HG03571 (cell line): ENCODE measurements around the gene RNF19B.
"Not testable (repeated sequence)": the region's sequence is repeated elsewhere in the genome, so short reads cannot be mapped to it uniquely, and the experiment has no call there.

Experiments used
- ATAC-seq: cut with Tn5 transposase; IDR thresholded peaks from one replicate; pipeline ENCODE4 v1.9.1; 2021; ENCODE audit not compliant: unreplicated experiment

Gene RNF19B

GRCh38 chr1:32933742-32934322 lies 30.8 kb downstream of the RNF19B start:
- ATAC-seq: no peak

GRCh38 chr1:32931760-32932159 lies 32.8 kb downstream of the RNF19B start:
- ATAC-seq: no peak

GRCh38 chr1:32929366-32929765 lies 35.2 kb downstream of the RNF19B start:
- no peak for ATAC-seq

DNA sequence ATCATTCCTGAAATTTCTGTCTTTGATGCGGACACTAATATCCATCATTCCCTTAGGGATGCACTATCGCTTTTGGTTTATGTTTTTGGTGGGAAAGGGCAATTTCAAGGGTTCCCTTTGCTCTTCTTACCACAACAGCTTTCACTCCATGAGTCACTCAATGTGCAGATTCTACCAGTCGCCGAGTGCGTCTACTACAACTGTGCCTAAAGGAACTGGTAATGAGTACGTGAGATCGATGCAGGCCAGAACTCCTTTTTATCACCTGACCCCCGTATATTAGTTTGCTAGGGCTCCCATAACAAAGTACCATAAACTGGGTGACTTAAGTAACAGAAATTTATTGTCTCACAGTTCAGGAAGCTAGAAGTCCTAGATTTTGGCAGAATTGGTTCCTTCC lies 35.9 kb downstream of the RNF19B start:
- ATAC-seq: no peak

DNA sequence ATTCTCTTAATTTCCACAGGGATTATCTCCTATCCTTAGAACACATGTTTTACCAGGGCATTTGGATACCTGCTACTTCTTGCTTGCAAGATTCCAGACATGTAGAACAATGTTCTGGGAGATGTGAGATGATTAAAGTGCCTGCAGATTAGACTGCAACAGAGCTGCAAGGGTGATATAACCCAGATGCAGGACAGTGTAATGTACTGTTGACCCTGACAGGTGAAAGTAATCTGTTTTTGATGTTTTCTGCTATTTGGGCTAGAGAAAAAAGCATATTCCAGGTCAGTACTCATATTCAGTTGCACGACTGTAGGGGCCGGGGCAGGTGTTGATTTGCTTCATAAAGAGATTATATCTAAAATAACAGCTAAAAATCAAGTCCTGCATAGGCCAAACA lies 36.3 kb downstream of the RNF19B start:
- no peak for ATAC-seq

GRCh38 chr1:32927441-32927840 lies 37.2 kb downstream of the RNF19B start:
- no peak for ATAC-seq

DNA sequence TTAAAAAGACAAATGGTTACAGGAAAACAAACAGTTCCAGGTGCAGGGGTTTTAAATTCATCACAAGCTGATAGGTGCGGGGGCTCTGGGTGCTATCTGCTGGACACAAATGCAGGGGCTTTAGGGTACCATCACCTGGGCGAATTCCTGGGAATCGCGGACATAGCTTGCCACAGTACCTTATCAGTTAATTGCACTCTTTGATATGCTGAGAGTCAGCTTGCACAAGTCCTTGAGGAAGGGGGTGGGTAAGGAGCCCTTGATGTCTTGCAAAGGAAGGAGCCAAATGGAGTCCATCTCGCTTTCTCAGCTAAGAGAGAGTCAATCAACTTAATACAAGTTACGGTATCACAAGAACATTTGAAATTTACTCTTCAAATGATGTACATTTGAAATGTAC lies 38.0 kb downstream of the RNF19B start:
- no peak for ATAC-seq

GRCh38 chr1:32925403-32926162 lies 39.0 kb downstream of the RNF19B start:
- ATAC-seq: no peak

GRCh38 chr1:32924881-32925344 lies 39.7 kb downstream of the RNF19B start:
- ATAC-seq: no peak

GRCh38 chr1:32920833-32921232 lies 43.8 kb downstream of the RNF19B start:
- no peak for ATAC-seq

DNA sequence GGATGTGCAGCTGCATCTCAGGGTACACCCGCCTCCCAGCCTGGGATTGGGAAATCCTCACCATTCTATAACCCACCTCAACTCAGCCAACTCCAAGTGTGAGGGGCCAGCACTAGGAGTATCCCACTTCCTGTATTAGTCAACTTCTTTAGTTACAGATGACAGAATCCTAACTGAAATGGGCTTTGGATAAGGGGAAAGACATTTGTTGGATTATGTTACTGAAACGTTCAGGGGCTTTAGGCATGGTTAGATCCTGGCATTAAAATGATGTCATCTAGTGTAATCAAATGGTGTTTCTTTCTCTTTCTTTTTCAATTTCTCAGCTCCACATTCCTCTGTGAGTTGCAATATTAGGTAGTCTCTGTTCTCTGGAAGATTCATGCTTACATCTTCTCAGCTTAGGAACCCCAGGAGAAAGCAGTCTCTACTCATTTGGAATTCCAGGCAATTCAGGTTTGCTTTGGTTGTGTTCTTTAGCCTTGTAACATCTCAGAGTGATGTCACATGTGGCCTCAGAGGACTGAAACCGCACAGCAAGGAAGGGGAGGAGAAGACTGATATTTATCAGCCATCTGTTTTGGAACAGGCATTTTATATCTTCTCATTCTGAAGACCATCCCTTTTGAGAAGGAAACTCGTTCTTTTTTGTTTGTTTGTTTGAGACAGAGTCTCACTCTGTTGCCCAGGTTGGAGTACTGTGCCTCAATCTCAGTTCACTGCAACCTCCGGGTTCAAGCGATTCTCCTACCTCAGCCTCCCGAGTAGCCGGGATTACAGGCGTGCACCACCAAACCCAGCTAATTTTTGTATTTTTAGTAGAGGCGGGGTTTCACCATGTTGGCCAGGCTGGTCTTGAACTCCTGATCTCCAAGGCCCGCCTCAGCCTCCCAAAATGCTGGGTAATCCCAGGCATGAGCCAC lies 44.5 kb downstream of the RNF19B start:
- no peak for ATAC-seq

DNA sequence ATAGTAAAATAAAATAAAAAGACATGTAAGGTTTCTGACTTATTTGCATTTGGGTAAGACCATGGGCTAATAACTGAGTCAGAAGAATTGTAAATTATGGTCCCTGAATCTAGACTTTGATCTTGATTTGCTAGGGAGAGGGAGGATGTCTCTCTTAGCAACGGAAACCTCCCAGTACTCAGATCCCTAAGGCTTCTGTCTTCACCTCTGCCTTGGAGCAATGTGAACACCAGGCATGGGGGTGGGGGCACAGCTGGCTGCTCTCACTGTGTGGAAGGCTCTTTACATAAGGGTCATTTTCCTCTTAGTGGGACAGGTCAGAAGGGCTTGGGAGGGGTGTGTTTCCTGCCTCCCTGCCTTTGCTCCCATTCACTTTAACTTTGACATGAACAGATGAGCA lies 46.4 kb downstream of the RNF19B start:
- ATAC-seq: no peak

GRCh38 chr1:32917521-32917920 lies 47.1 kb downstream of the RNF19B start:
- no peak for ATAC-seq

DNA sequence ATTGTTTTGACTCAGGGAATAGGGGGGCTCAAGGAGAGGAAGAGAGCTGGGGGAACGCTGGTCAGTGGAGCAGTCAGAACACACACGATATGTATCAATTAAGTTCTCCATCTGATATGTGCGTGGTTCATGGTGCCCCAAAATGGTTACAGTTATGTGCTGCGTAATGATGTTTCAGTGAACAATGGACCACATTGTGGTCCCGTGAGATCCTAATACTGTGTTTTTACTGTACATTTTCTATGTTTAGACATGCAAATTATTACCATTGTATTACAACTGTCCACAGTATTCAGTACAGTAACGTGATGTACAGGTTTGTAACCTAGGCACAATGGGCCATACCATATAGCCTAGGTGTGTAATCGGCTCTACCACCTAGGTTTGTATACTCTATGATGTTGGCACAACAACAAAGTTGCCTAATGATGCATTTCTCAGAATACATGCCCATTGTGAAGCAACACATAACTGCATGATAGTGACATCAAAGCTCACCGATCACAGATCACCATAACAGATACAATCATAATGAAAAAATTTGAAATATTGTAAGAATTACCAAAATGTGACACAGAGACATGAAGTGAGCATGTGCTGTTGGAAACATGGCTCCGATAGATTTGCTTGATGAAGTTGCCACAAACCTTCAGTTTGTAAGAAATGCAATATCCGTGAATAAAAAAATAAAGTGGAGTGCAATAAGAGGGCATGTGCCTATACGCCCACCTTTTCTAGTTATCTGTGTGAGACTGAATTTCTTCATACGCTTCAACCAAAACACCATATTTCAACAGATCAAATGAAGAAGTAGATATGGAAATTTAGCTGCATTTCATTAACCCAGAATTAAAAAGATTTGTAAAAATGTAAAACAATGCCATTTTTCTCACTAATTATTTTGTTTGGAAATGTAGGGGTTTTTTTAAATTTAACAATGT lies 48.6 kb downstream of the RNF19B start:
- no peak for ATAC-seq

- no peak for ATAC-seq
Measured at GRCh38 chr1:32910319-32910718, 54.3 kb downstream of the RNF19B start.

- ATAC-seq: no peak
Measured at GRCh38 chr1:32907435-32907834, 57.2 kb downstream of the RNF19B start.

- no peak for ATAC-seq
Measured at GRCh38 chr1:32906654-32907053, 58.0 kb downstream of the RNF19B start.

DNA sequence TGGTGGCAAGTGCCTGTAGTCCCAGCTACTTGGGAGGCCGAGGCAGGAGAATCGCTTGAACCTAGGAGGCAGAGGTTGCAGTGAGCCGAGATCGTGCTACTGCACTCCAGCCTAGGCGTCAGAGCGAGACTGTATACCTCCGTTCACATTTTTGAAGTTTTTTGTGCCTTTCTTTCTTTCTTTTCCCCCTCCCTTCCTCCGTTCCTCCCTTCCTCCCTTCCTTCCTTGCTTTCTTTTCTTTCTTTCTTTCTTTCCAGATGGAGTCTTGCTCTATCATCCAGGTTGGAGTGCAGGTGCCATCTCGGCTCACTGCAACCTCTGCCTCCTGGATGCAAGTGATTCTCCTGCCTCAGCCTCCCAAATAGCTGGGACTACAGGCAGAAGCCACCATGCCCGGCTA lies 59.0 kb downstream of the RNF19B start:
- ATAC-seq: not testable (repeated sequence)

DNA sequence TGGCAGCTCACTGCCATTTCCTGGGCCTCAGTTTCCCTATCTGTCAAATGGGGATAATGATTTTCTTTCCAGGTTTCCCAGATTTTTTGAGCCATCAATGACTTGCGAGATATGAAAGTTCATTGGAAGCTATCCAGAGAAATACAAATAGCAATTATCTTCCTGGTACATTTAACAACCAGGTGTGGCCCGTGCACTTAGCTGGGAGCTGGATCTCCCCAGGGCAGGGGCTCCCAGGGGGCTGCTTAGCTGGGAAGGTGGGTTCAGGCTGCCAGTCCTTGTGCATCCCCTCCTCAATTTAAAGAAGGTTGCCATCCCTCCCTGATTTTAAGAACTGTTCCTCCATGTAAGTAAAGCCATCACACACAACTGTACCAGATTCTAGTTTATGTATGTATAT lies 59.8 kb downstream of the RNF19B start:
- ATAC-seq: no peak

DNA sequence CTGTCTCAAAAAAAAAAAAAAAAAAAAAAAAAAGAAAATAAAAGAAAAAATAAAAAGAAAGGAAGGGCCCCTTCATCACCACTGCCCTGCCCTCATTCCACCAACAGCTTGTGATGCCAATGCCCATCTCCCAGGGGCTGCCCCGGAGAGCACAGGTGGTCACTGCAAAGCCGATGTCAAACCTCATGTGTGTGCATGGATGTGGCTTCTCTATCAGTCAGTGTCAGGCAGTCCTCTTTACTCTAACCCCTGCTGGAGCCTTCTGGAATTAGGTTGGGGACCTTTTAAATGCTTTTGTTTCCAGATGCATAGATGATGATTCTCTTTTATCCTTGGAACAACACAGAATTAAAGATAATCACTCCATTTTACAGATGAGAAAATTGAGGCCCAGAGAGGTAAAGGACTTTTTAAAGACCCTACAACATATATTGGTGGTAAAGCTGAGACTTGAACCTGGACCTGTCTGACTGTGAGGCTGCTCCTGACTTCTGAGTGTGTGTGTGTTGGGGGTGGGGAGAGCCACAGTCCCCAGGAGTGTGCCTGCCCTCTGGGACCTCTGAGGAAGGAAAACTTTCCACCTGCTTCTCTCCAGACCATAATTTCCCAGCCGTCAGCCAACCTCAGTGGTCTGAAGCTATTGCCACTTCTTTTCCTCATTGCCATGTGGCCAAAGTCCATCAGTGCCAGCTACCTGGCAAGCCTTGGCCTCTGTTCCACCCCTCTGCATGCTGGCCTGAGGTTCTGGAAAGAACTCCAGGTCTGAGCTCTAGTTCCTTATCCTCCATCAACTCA lies 60.4 kb downstream of the RNF19B start:
- ATAC-seq: no peak
